H1 (cell line): Measurements from ENCODE around the gene MAPK8. TPM values are rescaled to one million over a fixed set of nuclear protein-coding genes. Genes with fewer than 3 reads are reported as not detected.

Experiments used
- CTCF ChIA-PET: fragments of 300-600 bp; sonication (Branson Sonifier 250); formaldehyde crosslinking; loops from one replicate; lab custom pipeline; 2021; ENCODE audit not compliant: partially characterized antibody; lab: Charles Lee
- POLR2A ChIA-PET: fragments of 300-600 bp; sonication (Branson Sonifier 250); formaldehyde crosslinking; loops from one replicate; lab custom pipeline; 2021; ENCODE audit warnings: inconsistent platforms; ENCODE audit not compliant: partially characterized antibody; lab: Charles Lee
- DNase-seq, 2 experiments: peaks; one replicate each; pipeline versions ENCODE4 v3.0.0 to v3.0.0-alpha.2; 2010 to 2022; ENCODE audit warnings: low spot score in 2 of 2, low read depth in 1 of 2, mixed read lengths in 1 of 2
- FAIRE-seq: peaks from 2 replicates; lab custom pipeline; 2011; peaks lifted over from hg19 to GRCh38; lab: Jason Lieb, UNC
- H2AFZ ChIP-seq: 2 replicates; pipeline ENCODE4 v1.8.1; 2012; ENCODE audit warnings: low read length, inconsistent platforms
- H2AK5ac ChIP-seq: 2 replicates; pipeline ENCODE4 v1.6.1; 2013; ENCODE audit warnings: low read depth, low read length
- H2BK120ac ChIP-seq: replicated peaks from 2 replicates; pipeline ENCODE3; 2013; ENCODE audit warnings: low read depth, low read length, inconsistent platforms
- H2BK12ac ChIP-seq: 2 replicates; pipeline ENCODE4 v1.6.1; 2013; ENCODE audit warnings: low read depth, low read length
- H2BK15ac ChIP-seq: 2 replicates; pipeline ENCODE4 v1.6.1; 2013; ENCODE audit warnings: low read length
- H2BK20ac ChIP-seq: 2 replicates; pipeline ENCODE4 v1.6.1; 2013; ENCODE audit warnings: low read length
- H2BK5ac ChIP-seq: 2 replicates; pipeline ENCODE4 v1.6.1; 2013; ENCODE audit warnings: low read depth, low read length
- H3K14ac ChIP-seq: 2 replicates; pipeline ENCODE4 v1.6.1; 2013; ENCODE audit warnings: inconsistent platforms; ENCODE audit not compliant: insufficient read length
- H3K18ac ChIP-seq: 2 replicates; pipeline ENCODE4 v1.6.1; 2013; ENCODE audit warnings: low read length; ENCODE audit errors: extremely low read depth
- H3K23ac ChIP-seq: 2 replicates; pipeline ENCODE4 v1.6.1; 2013; ENCODE audit warnings: inconsistent platforms; ENCODE audit not compliant: insufficient read length
- H3K23me2 ChIP-seq: 2 replicates; pipeline ENCODE4 v1.6.1; 2013; ENCODE audit warnings: low read depth, low read length
- H3K27ac ChIP-seq: 2 replicates; pipeline ENCODE4 v1.6.1; 2011; ENCODE audit warnings: low read depth, low read length, inconsistent platforms
- H3K27me3 ChIP-seq, 4 experiments: replicated peaks in 1 of 4; 1 replicate in 1 of 4; 2 replicates in 3 of 4; pipeline versions ENCODE4 v1.6.1 to v1.8.1; 2011 to 2013; ENCODE audit warnings: low read length in 3 of 4, mild to moderate bottlenecking in 3 of 4, inconsistent platforms in 2 of 4, mixed read lengths in 2 of 4, moderate library complexity in 1 of 4; ENCODE audit not compliant: control insufficient read depth in 3 of 4, insufficient read depth in 3 of 4; ENCODE audit errors: extremely low read depth in 1 of 4
- H3K36me3 ChIP-seq, 4 experiments: 2 replicates each; pipeline versions ENCODE4 v1.6.1 to v1.8.1; 2011 to 2013; ENCODE audit warnings: mild to moderate bottlenecking in 4 of 4, low read length in 3 of 4, moderate library complexity in 2 of 4, control low read depth in 1 of 4, inconsistent platforms in 1 of 4; ENCODE audit not compliant: insufficient read depth in 4 of 4, control insufficient read depth in 2 of 4
- H3K4ac ChIP-seq: replicated peaks from 2 replicates; pipeline ENCODE3; 2013; ENCODE audit warnings: low read length, low read depth, mixed read lengths, inconsistent platforms; ENCODE audit not compliant: insufficient read length
- H3K4me1 ChIP-seq, 4 experiments: replicated peaks in 1 of 4; 1 replicate in 1 of 4; 2 replicates in 3 of 4; pipeline versions ENCODE4 v1.6.1 to v1.8.1; 2011 to 2013; ENCODE audit warnings: low read length in 3 of 4, inconsistent platforms in 2 of 4, mixed read lengths in 1 of 4; ENCODE audit not compliant: insufficient read depth in 4 of 4, control insufficient read depth in 3 of 4
- H3K4me2 ChIP-seq, 2 experiments: 2 replicates each; pipeline versions ENCODE4 v1.6.1 to v1.8.1; 2011 to 2013; ENCODE audit warnings: low read depth in 2 of 2, low read length in 2 of 2, control low read depth in 1 of 2, inconsistent platforms in 1 of 2, mild to moderate bottlenecking in 1 of 2; ENCODE audit not compliant: insufficient read depth in 1 of 2
- H3K4me3 ChIP-seq, 4 experiments: fragments of 200-600, 300-600 bp in 1 of 4; sonication (generic), shearing (Covaris generic), sonication (Bioruptor Twin) in 1 of 4; 2 replicates each; pipeline versions ENCODE4 v1.5.1 to v1.8.1; 2011 to 2016; ENCODE audit warnings: low read length in 4 of 4, low read depth in 3 of 4, control low read depth in 2 of 4, inconsistent platforms in 2 of 4, mild to moderate bottlenecking in 2 of 4, mixed read lengths in 1 of 4, moderate library complexity in 1 of 4; ENCODE audit not compliant: insufficient read depth in 2 of 4; ENCODE audit errors: extremely low read depth in 1 of 4
- H3K56ac ChIP-seq: replicated peaks from 2 replicates; pipeline ENCODE3; 2013; ENCODE audit warnings: low read depth, mild to moderate bottlenecking, mixed read lengths, low read length, inconsistent platforms; ENCODE audit not compliant: insufficient read length
- H3K79me1 ChIP-seq: 2 replicates; pipeline ENCODE4 v1.6.1; 2013; ENCODE audit warnings: low read depth, low read length, control low read depth
- H3K79me2 ChIP-seq, 2 experiments: 2 replicates each; pipeline versions ENCODE4 v1.6.1 to v1.8.1; 2012 to 2013; ENCODE audit warnings: low read length in 2 of 2, mild to moderate bottlenecking in 2 of 2, inconsistent platforms in 1 of 2; ENCODE audit not compliant: insufficient read depth in 2 of 2, control insufficient read depth in 1 of 2
- H3K9ac ChIP-seq, 4 experiments: replicated peaks in 1 of 4; 1 replicate in 1 of 4; 2 replicates in 3 of 4; pipeline versions ENCODE4 v1.6.1 to v1.8.1; 2011 to 2013; ENCODE audit warnings: low read depth in 3 of 4, low read length in 3 of 4, control low read depth in 2 of 4, mild to moderate bottlenecking in 2 of 4, moderate library complexity in 2 of 4, inconsistent platforms in 1 of 4; ENCODE audit errors: extremely low read depth in 1 of 4
- H3K9me3 ChIP-seq, 2 experiments: 2 replicates each; pipeline versions ENCODE4 v1.6.1 to v1.8.1; 2012 to 2013; ENCODE audit warnings: mild to moderate bottlenecking in 2 of 2, moderate library complexity in 2 of 2, control low read depth in 1 of 2, inconsistent platforms in 1 of 2, low read depth in 1 of 2, low read length in 1 of 2, mixed read lengths in 1 of 2; ENCODE audit not compliant: insufficient read depth in 2 of 2
- H4K20me1 ChIP-seq, 2 experiments: replicated peaks in 1 of 2; 2 replicates each; pipeline versions ENCODE3 to v1.8.1; 2011 to 2013; ENCODE audit warnings: inconsistent platforms in 2 of 2, low read length in 2 of 2, mild to moderate bottlenecking in 1 of 2; ENCODE audit not compliant: insufficient read depth in 2 of 2, control insufficient read depth in 1 of 2
- H4K5ac ChIP-seq: 2 replicates; pipeline ENCODE4 v1.6.1; 2013; ENCODE audit warnings: low read length, low read depth, mixed read lengths, inconsistent platforms; ENCODE audit not compliant: insufficient read length
- H4K8ac ChIP-seq: 2 replicates; pipeline ENCODE4 v1.8.0; 2013; ENCODE audit warnings: mild to moderate bottlenecking, moderate library complexity, low read length, inconsistent platforms; ENCODE audit not compliant: insufficient read depth; ENCODE audit errors: extremely low read depth
- H4K91ac ChIP-seq: replicated peaks from 2 replicates; pipeline ENCODE3; 2013; ENCODE audit warnings: low read length, mixed read lengths, inconsistent platforms; ENCODE audit not compliant: insufficient read length
- CTCF ChIP-seq, 3 experiments: IDR thresholded peaks; 1 replicate in 2 of 3; 2 replicates in 1 of 3; pipeline versions ENCODE4 v1.5.1 to v1.6.1; 2011; ENCODE audit warnings: low read length in 3 of 3, mild to moderate bottlenecking in 3 of 3, inconsistent platforms in 2 of 3, low read depth in 1 of 3, moderate library complexity in 1 of 3; ENCODE audit not compliant: insufficient read depth in 1 of 3; ENCODE audit errors: control extremely low read depth in 1 of 3
- EP300 ChIP-seq, 2 experiments: IDR thresholded peaks; 1 replicate in 1 of 2; 2 replicates in 1 of 2; pipeline ENCODE4 v1.6.1; 2011 to 2012; ENCODE audit warnings: low read depth in 2 of 2, low read length in 2 of 2, mild to moderate bottlenecking in 2 of 2, borderline replicate concordance in 1 of 2, inconsistent platforms in 1 of 2, moderate library complexity in 1 of 2
- RAD21 ChIP-seq, 2 experiments: IDR thresholded peaks in 1 of 2; conservative IDR thresholded peaks in 1 of 2; 2 replicates each; pipeline ENCODE4 v1.6.1; 2011; ENCODE audit warnings: low read depth in 2 of 2, low read length in 2 of 2, improper control_type of control experiment in 1 of 2, inconsistent platforms in 1 of 2, mild to moderate bottlenecking in 1 of 2, moderate library complexity in 1 of 2
- TAF7 ChIP-seq: optimal IDR thresholded peaks from 2 replicates; pipeline ENCODE3; 2011; ENCODE audit warnings: low read depth, mild to moderate bottlenecking, inconsistent platforms, low read length, moderate library complexity, borderline replicate concordance
- WGBS, 2 experiments: shearing (Covaris generic) in 1 of 2; methylation state at CpG; one replicate each; pipeline versions ENCODE4 v1.1.6 to v1.1.7; 2013 to 2015; ENCODE audit warnings: low lambda C conversion rate in 2 of 2, mixed read lengths in 2 of 2, inconsistent platforms in 1 of 2, low coverage in 1 of 2, missing lambda C conversion rate in 1 of 2; ENCODE audit not compliant: insufficient replicate concordance in 2 of 2, insufficient coverage in 1 of 2, insufficient read length in 1 of 2; ENCODE audit errors: extremely low coverage in 1 of 2, missing lambda C conversion rate in 1 of 2; 5-methylcytosine and 5-hydroxymethylcytosine counted together
- polyA plus RNA-seq, 7 experiments: library from polyadenylated mRNA; depleted of rRNA in 3 of 7; stranded (reverse) in 5 of 7; unstranded in 2 of 7; fragments of >200 nt in 5 of 7; fragments of 200-250 nt in 2 of 7; gene quantifications; 1 replicate in 5 of 7; 2 replicates in 1 of 7; 4 replicates in 1 of 7; pipeline versions ENCODE4 v1.2.1 to v1.2.3, GENCODE V29; 2011 to 2013; ENCODE audit warnings: missing spikeins in 2 of 7, mixed read lengths in 2 of 7
- total RNA-seq: library from RNA; stranded (reverse); fragmentation: NEBNext Ultra II Directional; extraction: Animal tissue kit (Norgen Biotek cat#: 25700); gene quantifications from 2 replicates; pipeline ENCODE4 v1.2.1, GENCODE V29; 2021

The MAPK8 gene
- total and polyA plus RNA-seq, 2 of the 8 experiments (the other 6 are each of a cell fraction or from before 2014, with no cell fraction given) = 23.3 to 71.3 TPM

GRCh38 chr10:48309711-48310226, 3.3 kb downstream of the MAPK8 start:
- no peak overlapping the region for H2AK5ac ChIP-seq
- H3K56ac ChIP-seq = no peak overlapping the region
- no peak overlapping the region for H3K9ac ChIP-seq
- H3K23me2 ChIP-seq = peaks cover 4% of the 10 kb centered on the region
- H3K4me2 ChIP-seq = no peak overlapping the region
- H3K36me3 ChIP-seq = no peaks in the 10 kb centered on the region
- H3K4ac ChIP-seq = no peak overlapping the region
- no peak overlapping the region for H2BK5ac ChIP-seq
- H3K14ac ChIP-seq = no peak overlapping the region
- H2BK12ac ChIP-seq = no peak overlapping the region
- no peak overlapping the region for H3K23ac ChIP-seq
- no peak overlapping the region for H2BK120ac ChIP-seq
- H3K79me2 ChIP-seq = peaks cover 5 to 77% of the 10 kb centered on the region in 2 experiments; a peak in 3 of 4 replicates
- H2BK20ac ChIP-seq = no peak overlapping the region
- H3K27ac ChIP-seq = no peak overlapping the region
- H3K4me1 ChIP-seq = no peaks in the 10 kb centered on the region; a peak in 2 of 7 replicates
- no peaks in the 10 kb centered on the region for H3K27me3 ChIP-seq
- FAIRE-seq (no peak), DNase-seq (no peak)
- no peak overlapping the region for H4K8ac ChIP-seq
- H3K4me3 ChIP-seq = no peak overlapping the region
- TF ChIP-seq CTCF (IDR thresholded peaks at IDR 0.05; ENCODE audit: control extremely low read depth in 1 of 3, insufficient read depth in 1 of 3, low read depth in 1 of 3, low read length in 3 of 3) = peak in 2 of 3 experiments; percentile 27 to 52; a peak in 2 of 4 replicates
- peak; percentile 35 to 38; a peak in 3 of 4 replicates for TF ChIP-seq RAD21 (IDR thresholded peaks at IDR 0.05 in 1 of 2, conservative IDR thresholded peaks at IDR 0.05 in 1 of 2; ENCODE audit: low read depth in 2 of 2, low read length in 2 of 2)
- no peak for TF ChIP-seq EP300 (IDR thresholded peaks at IDR 0.05; ENCODE audit: borderline replicate concordance in 1 of 2, low read depth in 2 of 2, low read length in 2 of 2)
- TF ChIP-seq TAF7 = no peak
- H2AFZ ChIP-seq = no peak overlapping the region
- peaks cover 0 to 8% of the 10 kb centered on the region in 2 experiments for H4K20me1 ChIP-seq
- H3K18ac ChIP-seq = no peak overlapping the region
- POLR2A ChIA-PET = interaction anchor here (0.8 kb wide), 1 partner anchor 34 kb away, joined by 3 read pairs; no protein-coding TSS in a partner anchor
- no peaks in the 10 kb centered on the region for H3K9me3 ChIP-seq
- 66% methylated on average over 2 of the region's 2 CpGs; no CpG with 5 or more reads in 1 of the 2 experiments for WGBS, 2 experiments
- H3K79me1 ChIP-seq = peaks cover 2% of the 10 kb centered on the region; the same call in 1 of the 2 replicates
- H2BK15ac ChIP-seq = no peak overlapping the region
- no peak overlapping the region for H4K5ac ChIP-seq
- no peak overlapping the region for H4K91ac ChIP-seq
- CTCF ChIA-PET = interaction anchor here (0.9 to 2.6 kb wide), 14 partner anchors 9 to 299 kb away, joined by 3 to 27 read pairs (median 3); no protein-coding TSS in a partner anchor
